Measurements from ENCODE around the gene AGO1.

DNA sequence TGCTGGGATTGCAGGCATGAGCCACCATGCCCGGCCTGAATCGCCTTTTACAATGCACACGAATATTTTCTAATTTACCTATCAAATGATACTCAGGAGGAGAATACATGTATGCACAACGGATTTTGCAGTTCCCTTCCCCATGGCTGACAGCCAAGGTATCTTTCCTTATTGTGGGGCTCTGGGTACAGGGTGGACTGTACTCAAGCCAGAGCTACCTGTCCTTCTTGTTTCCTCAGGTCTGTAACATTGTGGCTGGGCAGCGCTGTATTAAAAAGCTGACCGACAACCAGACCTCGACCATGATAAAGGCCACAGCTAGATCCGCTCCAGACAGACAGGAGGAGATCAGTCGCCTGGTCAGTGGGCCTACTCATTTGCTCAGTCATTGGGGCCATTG lies 18.2 kb downstream of the AGO1 start:
- TF ChIP-seq EZH2 (IDR thresholded peaks at IDR 0.05): no peak
- TF ChIP-seq SIN3A (IDR thresholded peaks at IDR 0.05; ENCODE audit: low read depth): no peak
- TF ChIP-seq ZFX (IDR thresholded peaks at IDR 0.05): no peak
- TF ChIP-seq POLR2AphosphoS5 (IDR thresholded peaks at IDR 0.05; ENCODE audit: low read depth, low read length): no peak
- TF ChIP-seq, protein P1, sequence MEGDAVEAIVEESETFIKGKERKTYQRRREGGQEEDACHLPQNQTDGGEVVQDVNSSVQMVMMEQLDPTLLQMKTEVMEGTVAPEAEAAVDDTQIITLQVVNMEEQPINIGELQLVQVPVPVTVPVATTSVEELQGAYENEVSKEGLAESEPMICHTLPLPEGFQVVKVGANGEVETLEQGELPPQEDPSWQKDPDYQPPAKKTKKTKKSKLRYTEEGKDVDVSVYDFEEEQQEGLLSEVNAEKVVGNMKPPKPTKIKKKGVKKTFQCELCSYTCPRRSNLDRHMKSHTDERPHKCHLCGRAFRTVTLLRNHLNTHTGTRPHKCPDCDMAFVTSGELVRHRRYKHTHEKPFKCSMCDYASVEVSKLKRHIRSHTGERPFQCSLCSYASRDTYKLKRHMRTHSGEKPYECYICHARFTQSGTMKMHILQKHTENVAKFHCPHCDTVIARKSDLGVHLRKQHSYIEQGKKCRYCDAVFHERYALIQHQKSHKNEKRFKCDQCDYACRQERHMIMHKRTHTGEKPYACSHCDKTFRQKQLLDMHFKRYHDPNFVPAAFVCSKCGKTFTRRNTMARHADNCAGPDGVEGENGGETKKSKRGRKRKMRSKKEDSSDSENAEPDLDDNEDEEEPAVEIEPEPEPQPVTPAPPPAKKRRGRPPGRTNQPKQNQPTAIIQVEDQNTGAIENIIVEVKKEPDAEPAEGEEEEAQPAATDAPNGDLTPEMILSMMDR (IDR thresholded peaks at IDR 0.05 in 2 of 3, conservative IDR thresholded peaks at IDR 0.05 in 1 of 3; ENCODE audit: borderline replicate concordance in 1 of 3, insufficient read depth in 1 of 3, low read depth in 2 of 3, low read length in 2 of 3): no peak
- TF ChIP-seq EZH2phosphoT487 (IDR thresholded peaks at IDR 0.05; ENCODE audit: borderline replicate concordance): no peak
- no peak for TF ChIP-seq YY1 (IDR thresholded peaks at IDR 0.05; ENCODE audit: extremely low read depth, insufficient replicate concordance, low read depth, low read length)
- no peak for TF ChIP-seq TCF7L2 (IDR thresholded peaks at IDR 0.05; ENCODE audit: borderline replicate concordance, extremely low read depth, insufficient read depth, insufficient read length)
- no peak for TF ChIP-seq SRF (IDR thresholded peaks at IDR 0.05; ENCODE audit: low read depth)
- TF ChIP-seq RAD21 (IDR thresholded peaks at IDR 0.05; ENCODE audit: low read depth): no peak
- TF ChIP-seq SP1 (IDR thresholded peaks at IDR 0.05; ENCODE audit: low read depth): no peak

All from HCT116 (cell line).